Measurements from ENCODE around the gene LRRC31.
A peak's percentile ranks its signal among the peaks of the same experiment; 100 is the strongest.

LRRC31 gene

GRCh38 chr3:169812332-169813235 lies 57.2 kb downstream of the LRRC31 start, which contains the start of the genes LRRC34 and LRRIQ4 (continued):
- TF ChIP-seq ZNF292 (tag by site-specific recombination; IDR thresholded peaks at IDR 0.05; ENCODE audit: borderline replicate concordance, low read depth) (no peak), HOXA7 (CRISPR knock-in tag; IDR thresholded peaks at IDR 0.05; ENCODE audit: borderline replicate concordance) (no peak), ZNF776 (tag by site-specific recombination; IDR thresholded peaks at IDR 0.05; ENCODE audit: borderline replicate concordance) (no peak), ZFP37 (tag by site-specific recombination; IDR thresholded peaks at IDR 0.05) (no peak), ZBTB44 (tag by site-specific recombination; IDR thresholded peaks at IDR 0.05) (no peak), ZNF792 (tag by site-specific recombination; IDR thresholded peaks at IDR 0.05) (no peak), ZBTB49 (tag by site-specific recombination; IDR thresholded peaks at IDR 0.05; ENCODE audit: low read depth) (no peak), HOXC10 (CRISPR knock-in tag; IDR thresholded peaks at IDR 0.05) (no peak), ZNF214 (tag by site-specific recombination; IDR thresholded peaks at IDR 0.05; ENCODE audit: borderline replicate concordance) (no peak), ZNF596 (tag by site-specific recombination; IDR thresholded peaks at IDR 0.05) (no peak)

GRCh38 chr3:169811631-169812331 lies 58.0 kb downstream of the LRRC31 start:
- POLR2A ChIA-PET = interaction anchor here (0.6 to 1.6 kb wide), 5 partner anchors 13 to 368 kb away, joined by 4 to 6 read pairs (median 4); partner anchors contain the start of genes ACTRT3 and MYNN
- H3K4me1 ChIP-seq (ENCODE audit: control insufficient read depth, insufficient read depth, low read length) = no peaks in the 10 kb centered on the region
- peak overlapping the region; percentile 61 for H3K4me3 ChIP-seq (ENCODE audit: low read depth, low read length)
- peaks cover 0 to 4% of the 10 kb centered on the region in 2 experiments; a peak in 1 of 3 replicates for H3K36me3 ChIP-seq (ENCODE audit: control insufficient read depth in 2 of 2, insufficient read depth in 1 of 2, low read length in 2 of 2)
- CTCF ChIA-PET = interaction anchor here (0.6 to 0.7 kb wide), 3 partner anchors 15 to 602 kb away, joined by 3 read pairs; no protein-coding TSS in a partner anchor
- H3K9me3 ChIP-seq (ENCODE audit: control insufficient read depth, insufficient read depth, low read depth, low read length) = no peaks in the 10 kb centered on the region
- peak overlapping the region; percentile 80 for H3K27ac ChIP-seq (ENCODE audit: extremely low read depth, low read depth, low read length)
- no peak for TF ChIP-seq ZNF654 (tag by site-specific recombination; IDR thresholded peaks at IDR 0.05; ENCODE audit: low read depth)
- TF ChIP-seq ZNF148 (tag by site-specific recombination; IDR thresholded peaks at IDR 0.05; ENCODE audit: borderline replicate concordance) = no peak
- TF ChIP-seq ZNF416 (tag by site-specific recombination; IDR thresholded peaks at IDR 0.05) = no peak
- TF ChIP-seq SCRT1 (tag by site-specific recombination; IDR thresholded peaks at IDR 0.05; ENCODE audit: borderline replicate concordance) = no peak
- TF ChIP-seq HOXC10 (CRISPR knock-in tag; IDR thresholded peaks at IDR 0.05) = no peak
- no peak; the same call in 1 of the 2 replicates for TF ChIP-seq ZNF76 (tag by site-specific recombination; IDR thresholded peaks at IDR 0.05; ENCODE audit: borderline replicate concordance, low read depth)
- no peak for TF ChIP-seq ZNF664 (tag by site-specific recombination; IDR thresholded peaks at IDR 0.05)
- TF ChIP-seq PRDM4 (tag by site-specific recombination; IDR thresholded peaks at IDR 0.05) = no peak
- TF ChIP-seq ZNF660 (tag by site-specific recombination; IDR thresholded peaks at IDR 0.05) = peak; percentile 79
- no peak for TF ChIP-seq ZNF776 (tag by site-specific recombination; IDR thresholded peaks at IDR 0.05; ENCODE audit: borderline replicate concordance)
- no peak for TF ChIP-seq ZNF521 (tag by site-specific recombination; IDR thresholded peaks at IDR 0.05)
- no peak for TF ChIP-seq BCL11B (tag by site-specific recombination; IDR thresholded peaks at IDR 0.05; ENCODE audit: low read depth)
- TF ChIP-seq ZNF18 (tag by site-specific recombination; IDR thresholded peaks at IDR 0.05) = no peak
